Measurements from ENCODE around the gene BRME1. TPM values are rescaled to one million over a fixed set of nuclear protein-coding genes. Genes with fewer than 3 reads are reported as not detected.

The BRME1 gene
- total and polyA plus RNA-seq, 10 donors, result 0.97 to 3.8 (median 2.4) TPM

DNA sequence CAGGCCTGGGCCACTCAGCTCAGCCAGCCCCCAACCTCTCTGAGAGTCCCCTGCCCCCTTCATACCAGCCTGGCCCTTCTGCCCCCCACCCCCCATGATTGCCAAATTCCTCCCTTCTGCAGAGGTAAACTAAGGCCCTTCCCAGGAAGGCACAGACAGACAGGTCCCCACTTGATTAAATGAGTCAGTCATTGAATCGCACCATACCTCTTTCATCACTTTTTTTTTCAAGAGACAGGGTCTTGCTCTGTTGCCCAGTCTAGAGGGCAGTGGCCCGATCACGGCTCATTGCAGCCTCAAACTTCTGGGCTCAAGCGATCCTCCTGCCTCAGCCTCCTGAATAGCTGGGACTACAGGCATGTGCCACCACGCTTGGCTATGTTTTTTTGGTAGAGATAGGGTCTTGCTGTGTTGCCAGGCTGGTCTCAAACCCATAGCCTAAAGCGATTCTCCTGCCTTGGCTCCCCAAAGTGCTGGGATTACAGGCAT, 26.3 kb upstream of the BRME1 start:
- H3K9me3 ChIP-seq, result no peaks in the 10 kb centered on the region
- H3K27me3 ChIP-seq (replicated peaks in 1 of 7), result peaks cover 0 to 27% (median 0%) of the 10 kb centered on the region in 7 donors
- TF ChIP-seq POLR2AphosphoS5 (IDR thresholded peaks at IDR 0.05) (no peak), POLR2A (IDR thresholded peaks at IDR 0.05) (no peak)
- TF ChIP-seq, protein P1, sequence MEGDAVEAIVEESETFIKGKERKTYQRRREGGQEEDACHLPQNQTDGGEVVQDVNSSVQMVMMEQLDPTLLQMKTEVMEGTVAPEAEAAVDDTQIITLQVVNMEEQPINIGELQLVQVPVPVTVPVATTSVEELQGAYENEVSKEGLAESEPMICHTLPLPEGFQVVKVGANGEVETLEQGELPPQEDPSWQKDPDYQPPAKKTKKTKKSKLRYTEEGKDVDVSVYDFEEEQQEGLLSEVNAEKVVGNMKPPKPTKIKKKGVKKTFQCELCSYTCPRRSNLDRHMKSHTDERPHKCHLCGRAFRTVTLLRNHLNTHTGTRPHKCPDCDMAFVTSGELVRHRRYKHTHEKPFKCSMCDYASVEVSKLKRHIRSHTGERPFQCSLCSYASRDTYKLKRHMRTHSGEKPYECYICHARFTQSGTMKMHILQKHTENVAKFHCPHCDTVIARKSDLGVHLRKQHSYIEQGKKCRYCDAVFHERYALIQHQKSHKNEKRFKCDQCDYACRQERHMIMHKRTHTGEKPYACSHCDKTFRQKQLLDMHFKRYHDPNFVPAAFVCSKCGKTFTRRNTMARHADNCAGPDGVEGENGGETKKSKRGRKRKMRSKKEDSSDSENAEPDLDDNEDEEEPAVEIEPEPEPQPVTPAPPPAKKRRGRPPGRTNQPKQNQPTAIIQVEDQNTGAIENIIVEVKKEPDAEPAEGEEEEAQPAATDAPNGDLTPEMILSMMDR (IDR thresholded peaks at IDR 0.05 in 8 of 11, conservative IDR thresholded peaks at IDR 0.05 in 3 of 11), result no peak
- H3K4me1 ChIP-seq, result peaks cover 0 to 2% (median 0%) of the 10 kb centered on the region in 6 donors
- no peak overlapping the region for H3K27ac ChIP-seq
- H3K4me3 ChIP-seq, result no peak overlapping the region
- intact Hi-C loops (cut with DNase I; ENCODE audit: low total_unique reads), result no loop called here
- WGBS, 5 donors, result 87 to 100% (median 93%) methylated on average over 6 of the region's 6 CpGs
- H3K36me3 ChIP-seq, result peaks cover 0 to 43% (median 10%) of the 10 kb centered on the region in 6 donors
- DNase-seq, result no peak

DNA sequence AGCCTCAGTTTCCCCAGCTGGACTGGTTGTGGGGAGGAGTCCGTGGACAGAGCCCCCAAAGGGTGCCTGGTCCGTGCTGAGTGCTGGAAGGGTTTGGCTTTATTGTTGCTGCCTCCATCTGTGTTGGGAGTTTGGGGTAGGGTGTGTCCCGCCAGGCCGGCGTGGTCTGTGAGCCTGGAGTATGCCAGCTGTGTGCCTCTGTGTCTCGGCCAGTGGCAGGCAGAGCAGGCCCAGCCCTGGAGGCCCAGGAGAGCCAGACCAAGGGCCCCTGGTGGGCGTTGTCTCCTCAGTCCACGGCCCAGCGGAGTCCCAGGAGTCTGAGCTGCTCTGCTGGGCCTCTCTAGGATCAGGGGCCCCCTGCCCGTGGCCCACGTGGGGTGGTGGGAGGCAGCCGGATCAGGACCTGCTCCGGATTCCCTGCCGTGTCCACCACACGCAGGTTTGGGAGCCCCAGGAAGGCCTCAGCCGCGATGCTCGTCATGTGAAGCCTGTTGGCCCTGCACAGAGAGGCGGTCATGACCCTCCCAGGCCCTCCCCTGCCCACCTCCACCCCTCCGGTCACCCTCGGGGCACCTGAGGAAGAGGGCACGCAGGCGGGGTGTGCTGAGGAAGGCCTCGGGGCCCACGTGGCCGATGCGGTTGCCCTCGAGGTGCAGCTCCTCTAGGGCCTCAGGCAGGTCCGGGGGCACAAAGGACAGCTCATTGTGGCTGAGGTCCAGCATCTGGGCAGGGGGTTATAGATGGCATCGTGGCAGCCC, 25.7 kb upstream of the BRME1 start:
- DNase-seq, result no peak
- TF ChIP-seq, protein P1 (IDR thresholded peaks at IDR 0.05 in 8 of 11, conservative IDR thresholded peaks at IDR 0.05 in 3 of 11), result no peak
- TF ChIP-seq POLR2AphosphoS5 (IDR thresholded peaks at IDR 0.05) (peak in 2 of 3 donors; percentile 6 to 53), POLR2A (IDR thresholded peaks at IDR 0.05) (no peak)
- intact Hi-C loops (cut with DNase I; ENCODE audit: low total_unique reads), result no loop called here
- 87 to 94% (median 88%) methylated on average over 15 to 30 of the region's 30 CpGs for WGBS, 5 donors
- Histone ChIP-seq H3K4me1 (peaks cover 0 to 8% (median under 1%) of the 10 kb centered on the region in 6 donors), H3K36me3 (peaks cover 0 to 49% (median 14%) of the 10 kb centered on the region in 6 donors), H3K27ac (no peak overlapping the region), H3K27me3 (replicated peaks in 1 of 7) (peaks cover 0 to 26% (median 0%) of the 10 kb centered on the region in 7 donors), H3K9me3 (no peaks in the 10 kb centered on the region), H3K4me3 (no peak overlapping the region)

DNA sequence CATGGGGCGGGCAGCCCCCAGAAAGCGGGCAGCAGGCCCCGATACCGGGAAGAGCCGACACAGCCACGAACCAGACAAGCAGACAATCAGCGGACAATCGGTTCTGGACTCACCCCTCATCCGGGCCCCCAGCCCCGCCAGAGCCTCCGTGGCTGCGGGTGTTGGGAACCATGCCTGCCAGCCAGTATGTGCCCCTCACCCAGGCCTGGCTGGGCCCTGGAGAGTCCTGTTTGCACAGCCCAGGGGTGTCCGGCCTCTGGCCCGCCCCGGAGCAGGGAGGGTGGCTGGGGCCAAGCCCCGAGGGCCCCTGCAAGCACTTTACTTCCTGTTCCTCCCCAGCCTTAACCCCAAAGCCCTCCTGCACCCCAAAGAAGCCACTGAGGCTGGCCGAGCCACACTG, 24.5 kb upstream of the BRME1 start:
- WGBS, 5 donors, result 87 to 92% (median 88%) methylated on average over 11 to 17 of the region's 17 CpGs
- Histone ChIP-seq H3K36me3 (peaks cover 0 to 57% (median 20%) of the 10 kb centered on the region in 6 donors), H3K27me3 (replicated peaks in 1 of 7) (peaks cover 0 to 15% (median 0%) of the 10 kb centered on the region in 7 donors), H3K27ac (no peak overlapping the region), H3K4me1 (peaks cover 0 to 14% (median 3%) of the 10 kb centered on the region in 6 donors), H3K4me3 (no peak overlapping the region), H3K9me3 (no peaks in the 10 kb centered on the region)
- TF ChIP-seq POLR2AphosphoS5 (IDR thresholded peaks at IDR 0.05), result peak in 1 of 3 donors; percentile 30
- no peak for TF ChIP-seq POLR2A (IDR thresholded peaks at IDR 0.05)
- intact Hi-C loops (cut with DNase I; ENCODE audit: low total_unique reads), result no loop called here
- DNase-seq, result no peak

GRCh38 chr19:13929956-13930355, 24.0 kb upstream of the BRME1 start:
- Histone ChIP-seq H3K4me1 (peaks cover 0 to 14% (median 3%) of the 10 kb centered on the region in 6 donors), H3K27me3 (replicated peaks in 1 of 7) (peaks cover 0 to 14% (median 0%) of the 10 kb centered on the region in 7 donors), H3K27ac (no peak overlapping the region), H3K4me3 (no peak overlapping the region), H3K9me3 (no peaks in the 10 kb centered on the region), H3K36me3 (peaks cover 0 to 62% (median 24%) of the 10 kb centered on the region in 6 donors)
- intact Hi-C loops (cut with DNase I; ENCODE audit: low total_unique reads), result no loop called here
- 82 to 97% (median 93%) methylated on average over 8 to 17 of the region's 17 CpGs for WGBS, 5 donors
- DNase-seq, result no peak
- no peak for TF ChIP-seq POLR2A (IDR thresholded peaks at IDR 0.05)
- TF ChIP-seq, protein P1 (IDR thresholded peaks at IDR 0.05 in 8 of 11, conservative IDR thresholded peaks at IDR 0.05 in 3 of 11), result no peak
- TF ChIP-seq POLR2AphosphoS5 (IDR thresholded peaks at IDR 0.05), result no peak
